ENCODE measurements around the gene FCGR3B.
"Not testable (repeated sequence)": the region's sequence is repeated elsewhere in the genome, so short reads cannot be mapped to it uniquely, and the experiment has no call there.

DNA sequence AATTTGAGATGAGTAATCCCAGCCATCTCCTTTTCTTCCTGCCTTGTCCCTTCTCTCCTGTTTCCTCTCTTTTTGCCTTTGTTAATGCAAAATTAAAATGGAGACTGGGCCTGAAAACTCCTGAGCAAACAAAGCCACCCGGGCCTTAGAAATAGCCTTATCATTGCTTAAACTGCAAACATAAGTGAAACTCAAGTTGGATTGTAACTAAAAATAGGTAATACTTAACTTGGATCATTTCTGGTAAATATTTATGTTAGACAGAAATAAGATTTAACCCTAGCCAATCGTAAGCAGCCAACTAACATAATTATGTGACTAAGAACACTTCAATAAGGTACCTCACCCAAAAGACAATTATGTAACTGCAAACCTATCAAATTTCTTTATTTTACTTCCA lies 35.4 kb downstream of the FCGR3B start:
- not testable (repeated sequence) for TF ChIP-seq EZH2 (IDR thresholded peaks at IDR 0.05; ENCODE audit: borderline replicate concordance, low read depth, low read length, poor library complexity, severe bottlenecking)
- TF ChIP-seq, protein P1, sequence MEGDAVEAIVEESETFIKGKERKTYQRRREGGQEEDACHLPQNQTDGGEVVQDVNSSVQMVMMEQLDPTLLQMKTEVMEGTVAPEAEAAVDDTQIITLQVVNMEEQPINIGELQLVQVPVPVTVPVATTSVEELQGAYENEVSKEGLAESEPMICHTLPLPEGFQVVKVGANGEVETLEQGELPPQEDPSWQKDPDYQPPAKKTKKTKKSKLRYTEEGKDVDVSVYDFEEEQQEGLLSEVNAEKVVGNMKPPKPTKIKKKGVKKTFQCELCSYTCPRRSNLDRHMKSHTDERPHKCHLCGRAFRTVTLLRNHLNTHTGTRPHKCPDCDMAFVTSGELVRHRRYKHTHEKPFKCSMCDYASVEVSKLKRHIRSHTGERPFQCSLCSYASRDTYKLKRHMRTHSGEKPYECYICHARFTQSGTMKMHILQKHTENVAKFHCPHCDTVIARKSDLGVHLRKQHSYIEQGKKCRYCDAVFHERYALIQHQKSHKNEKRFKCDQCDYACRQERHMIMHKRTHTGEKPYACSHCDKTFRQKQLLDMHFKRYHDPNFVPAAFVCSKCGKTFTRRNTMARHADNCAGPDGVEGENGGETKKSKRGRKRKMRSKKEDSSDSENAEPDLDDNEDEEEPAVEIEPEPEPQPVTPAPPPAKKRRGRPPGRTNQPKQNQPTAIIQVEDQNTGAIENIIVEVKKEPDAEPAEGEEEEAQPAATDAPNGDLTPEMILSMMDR (conservative IDR thresholded peaks at IDR 0.05; ENCODE audit: low read depth, low read length), result not testable (repeated sequence)
